Activated CD4-positive, alpha-beta T cell treated with anti-CD3 and anti-CD28 coated beads for 48 hours (primary cell): ENCODE results near the gene DDAH1.

ENCODE experiments used
- DNase-seq: peaks from one replicate; pipeline ENCODE4 v3.0.0-alpha.2; 2020

The DDAH1 gene

GRCh38 chr1:85437139-85437538, 27.8 kb downstream of the DDAH1 start:
- DNase-seq: no peak

GRCh38 chr1:85433096-85433495, 31.9 kb downstream of the DDAH1 start:
- no peak for DNase-seq

GRCh38 chr1:85428471-85429089, 36.4 kb downstream of the DDAH1 start:
- DNase-seq: no peak

- DNase-seq: no peak
Measured at GRCh38 chr1:85427849-85428248, 37.1 kb downstream of the DDAH1 start.

- no peak for DNase-seq
Measured at GRCh38 chr1:85427331-85427730, 37.6 kb downstream of the DDAH1 start.

- no peak for DNase-seq
Measured at GRCh38 chr1:85421179-85421578, 43.8 kb downstream of the DDAH1 start.

- DNase-seq: no peak
Measured at GRCh38 chr1:85420199-85420598, 44.8 kb downstream of the DDAH1 start.

- DNase-seq: no peak
Measured at GRCh38 chr1:85417876-85418275, 47.1 kb downstream of the DDAH1 start.

GRCh38 chr1:85417017-85417416, 47.9 kb downstream of the DDAH1 start:
- DNase-seq: no peak

GRCh38 chr1:85413169-85413568, 51.8 kb downstream of the DDAH1 start:
- no peak for DNase-seq

- no peak for DNase-seq
Measured at GRCh38 chr1:85411567-85412305, 53.2 kb downstream of the DDAH1 start.

- DNase-seq: no peak
Measured at GRCh38 chr1:85409516-85409915, 55.4 kb downstream of the DDAH1 start.

GRCh38 chr1:85407746-85408377, 57.1 kb downstream of the DDAH1 start:
- no peak for DNase-seq

- no peak for DNase-seq
Measured at GRCh38 chr1:85406887-85407533, 57.9 kb downstream of the DDAH1 start.

GRCh38 chr1:85406081-85406480, 58.9 kb downstream of the DDAH1 start:
- no peak for DNase-seq

GRCh38 chr1:85404408-85404807, 60.6 kb downstream of the DDAH1 start:
- no peak for DNase-seq

GRCh38 chr1:85398391-85399064, 66.4 kb downstream of the DDAH1 start:
- no peak for DNase-seq

- no peak for DNase-seq
Measured at GRCh38 chr1:85397490-85398032, 67.4 kb downstream of the DDAH1 start.

- DNase-seq: no peak
Measured at GRCh38 chr1:85396194-85396593, 68.8 kb downstream of the DDAH1 start.

- no peak for DNase-seq
Measured at GRCh38 chr1:85394130-85394529, 70.8 kb downstream of the DDAH1 start.

- no peak for DNase-seq
Measured at GRCh38 chr1:85393490-85393889, 71.5 kb downstream of the DDAH1 start.

- no peak for DNase-seq
Measured at GRCh38 chr1:85388416-85388815, 76.5 kb downstream of the DDAH1 start.

- DNase-seq: no peak
Measured at GRCh38 chr1:85387781-85388180, 77.2 kb downstream of the DDAH1 start.
